Measurements from ENCODE around the gene MED27. TPM values are rescaled to one million over a fixed set of nuclear protein-coding genes. Genes with fewer than 3 reads are reported as not detected.

The MED27 gene
- total RNA-seq, 1 experiment from 2014 or later, result 40.3 TPM

- Histone ChIP-seq H3K36me3 (replicated peaks; ENCODE audit: control insufficient read depth, insufficient read depth, low read length) (no peaks in the 10 kb centered on the region; the same call in 1 of the 2 replicates), H3K4me3 (ENCODE audit: insufficient read depth, low read depth, low read length) (no peak overlapping the region), H3K27me3 (ENCODE audit: control insufficient read depth, insufficient read depth, low read length) (no peaks in the 10 kb centered on the region)
- DNase-seq, result peak; percentile 62
Observed at GRCh38 chr9:131868766-131869165, 210.9 kb downstream of the MED27 start.

- no peaks in the 10 kb centered on the region; the same call in 1 of the 2 replicates for H3K36me3 ChIP-seq (replicated peaks; ENCODE audit: control insufficient read depth, insufficient read depth, low read length)
- no peak overlapping the region for H3K4me3 ChIP-seq (ENCODE audit: insufficient read depth, low read depth, low read length)
- H3K27me3 ChIP-seq (ENCODE audit: control insufficient read depth, insufficient read depth, low read length), result no peaks in the 10 kb centered on the region
- no peak for DNase-seq
Observed at GRCh38 chr9:131867611-131868192, 212.0 kb downstream of the MED27 start.

GRCh38 chr9:131865446-131866195, 214.0 kb downstream of the MED27 start:
- H3K36me3 ChIP-seq (replicated peaks; ENCODE audit: control insufficient read depth, insufficient read depth, low read length), result no peaks in the 10 kb centered on the region; the same call in 1 of the 2 replicates
- no peak for DNase-seq
- H3K27me3 ChIP-seq (ENCODE audit: control insufficient read depth, insufficient read depth, low read length), result no peaks in the 10 kb centered on the region
- no peak overlapping the region for H3K4me3 ChIP-seq (ENCODE audit: insufficient read depth, low read depth, low read length)

GRCh38 chr9:131864531-131864930, 215.1 kb downstream of the MED27 start:
- no peak for DNase-seq
- Histone ChIP-seq H3K27me3 (ENCODE audit: control insufficient read depth, insufficient read depth, low read length) (no peaks in the 10 kb centered on the region), H3K4me3 (ENCODE audit: insufficient read depth, low read depth, low read length) (no peak overlapping the region), H3K36me3 (replicated peaks; ENCODE audit: control insufficient read depth, insufficient read depth, low read length) (no peaks in the 10 kb centered on the region; the same call in 1 of the 2 replicates)

GRCh38 chr9:131863306-131863896, 216.3 kb downstream of the MED27 start:
- no peaks in the 10 kb centered on the region; the same call in 1 of the 2 replicates for H3K36me3 ChIP-seq (replicated peaks; ENCODE audit: control insufficient read depth, insufficient read depth, low read length)
- no peak for DNase-seq
- H3K4me3 ChIP-seq (ENCODE audit: insufficient read depth, low read depth, low read length), result no peak overlapping the region
- no peaks in the 10 kb centered on the region for H3K27me3 ChIP-seq (ENCODE audit: control insufficient read depth, insufficient read depth, low read length)

- Histone ChIP-seq H3K27me3 (ENCODE audit: control insufficient read depth, insufficient read depth, low read length) (no peaks in the 10 kb centered on the region), H3K4me3 (ENCODE audit: insufficient read depth, low read depth, low read length) (no peak overlapping the region), H3K36me3 (replicated peaks; ENCODE audit: control insufficient read depth, insufficient read depth, low read length) (no peaks in the 10 kb centered on the region; the same call in 1 of the 2 replicates)
- DNase-seq, result no peak
Observed at GRCh38 chr9:131862261-131862660, 217.4 kb downstream of the MED27 start.

GRCh38 chr9:131860430-131860829, 219.2 kb downstream of the MED27 start:
- DNase-seq, result no peak
- no peak overlapping the region for H3K4me3 ChIP-seq (ENCODE audit: insufficient read depth, low read depth, low read length)
- no peaks in the 10 kb centered on the region for H3K27me3 ChIP-seq (ENCODE audit: control insufficient read depth, insufficient read depth, low read length)
- H3K36me3 ChIP-seq (replicated peaks; ENCODE audit: control insufficient read depth, insufficient read depth, low read length), result no peaks in the 10 kb centered on the region; the same call in 1 of the 2 replicates

GRCh38 chr9:131858147-131858546, 221.5 kb downstream of the MED27 start:
- Histone ChIP-seq H3K27me3 (ENCODE audit: control insufficient read depth, insufficient read depth, low read length) (no peaks in the 10 kb centered on the region), H3K36me3 (replicated peaks; ENCODE audit: control insufficient read depth, insufficient read depth, low read length) (no peaks in the 10 kb centered on the region; the same call in 1 of the 2 replicates), H3K4me3 (ENCODE audit: insufficient read depth, low read depth, low read length) (no peak overlapping the region)
- DNase-seq, result no peak

- no peak overlapping the region for H3K4me3 ChIP-seq (ENCODE audit: insufficient read depth, low read depth, low read length)
- peak; percentile 95 for DNase-seq
- no peaks in the 10 kb centered on the region for H3K27me3 ChIP-seq (ENCODE audit: control insufficient read depth, insufficient read depth, low read length)
- H3K36me3 ChIP-seq (replicated peaks; ENCODE audit: control insufficient read depth, insufficient read depth, low read length), result no peaks in the 10 kb centered on the region; the same call in 1 of the 2 replicates
Observed at GRCh38 chr9:131856105-131856504, 223.6 kb downstream of the MED27 start.

GRCh38 chr9:131854896-131855613, 224.6 kb downstream of the MED27 start:
- no peaks in the 10 kb centered on the region; the same call in 1 of the 2 replicates for H3K36me3 ChIP-seq (replicated peaks; ENCODE audit: control insufficient read depth, insufficient read depth, low read length)
- no peak for DNase-seq
- H3K27me3 ChIP-seq (ENCODE audit: control insufficient read depth, insufficient read depth, low read length), result no peaks in the 10 kb centered on the region
- H3K4me3 ChIP-seq (ENCODE audit: insufficient read depth, low read depth, low read length), result no peak overlapping the region

GRCh38 chr9:131854334-131854733, 225.3 kb downstream of the MED27 start:
- no peak for DNase-seq
- Histone ChIP-seq H3K36me3 (replicated peaks; ENCODE audit: control insufficient read depth, insufficient read depth, low read length) (no peaks in the 10 kb centered on the region), H3K4me3 (ENCODE audit: insufficient read depth, low read depth, low read length) (no peak overlapping the region), H3K27me3 (ENCODE audit: control insufficient read depth, insufficient read depth, low read length) (no peaks in the 10 kb centered on the region)

GRCh38 chr9:131853434-131853833, 226.2 kb downstream of the MED27 start:
- DNase-seq, result no peak
- no peak overlapping the region for H3K4me3 ChIP-seq (ENCODE audit: insufficient read depth, low read depth, low read length)

GRCh38 chr9:131851414-131851813, 228.3 kb downstream of the MED27 start:
- H3K36me3 ChIP-seq (replicated peaks; ENCODE audit: control insufficient read depth, insufficient read depth, low read length), result no peaks in the 10 kb centered on the region
- no peak for DNase-seq
- H3K27me3 ChIP-seq (ENCODE audit: control insufficient read depth, insufficient read depth, low read length), result no peaks in the 10 kb centered on the region
- H3K4me3 ChIP-seq (ENCODE audit: insufficient read depth, low read depth, low read length), result no peak overlapping the region

More at GRCh38 chr9:131853434-131853833, 226.2 kb downstream of the MED27 start:
- no peaks in the 10 kb centered on the region for H3K27me3 ChIP-seq (ENCODE audit: control insufficient read depth, insufficient read depth, low read length)
- no peaks in the 10 kb centered on the region for H3K36me3 ChIP-seq (replicated peaks; ENCODE audit: control insufficient read depth, insufficient read depth, low read length)

GRCh38 chr9:131849391-131849790, 230.3 kb downstream of the MED27 start:
- no peak overlapping the region for H3K4me3 ChIP-seq (ENCODE audit: insufficient read depth, low read depth, low read length)
- no peaks in the 10 kb centered on the region for H3K27me3 ChIP-seq (ENCODE audit: control insufficient read depth, insufficient read depth, low read length)
- no peaks in the 10 kb centered on the region for H3K36me3 ChIP-seq (replicated peaks; ENCODE audit: control insufficient read depth, insufficient read depth, low read length)
- no peak for DNase-seq
